ENCODE results near the gene FBP2. TPM values are rescaled to one million over a fixed set of nuclear protein-coding genes. Genes with fewer than 3 reads are reported as not detected.

Gene FBP2
- total RNA-seq, 2 experiments from 2014 or later, result not detected

GRCh38 chr9:94632737-94633136, 39.1 kb upstream of the FBP2 start:
- no peaks in the 10 kb centered on the region for H3K9me2 ChIP-seq (ENCODE audit: insufficient read depth, low read length)
- no peak overlapping the region for H2AFZ ChIP-seq (ENCODE audit: low read length)
- intact Hi-C loops (cut with micrococcal nuclease; ENCODE audit: unreplicated experiment), result no loop called here
- BruUV-seq (replicated peaks), result no TSS peak
- H3K36me3 ChIP-seq (ENCODE audit: insufficient read depth, low read length), result no peaks in the 10 kb centered on the region
- TF ChIP-seq EZH2phosphoT487 (IDR thresholded peaks at IDR 0.05; ENCODE audit: borderline replicate concordance, low read depth, low read length), result no peak
- TF ChIP-seq CTCF (conservative IDR thresholded peaks at IDR 0.05; ENCODE audit: low read length), result no peak
- no peak overlapping the region for H3K4me2 ChIP-seq (ENCODE audit: low read length)
- H4K20me1 ChIP-seq (ENCODE audit: insufficient read depth, low read length), result no peaks in the 10 kb centered on the region
- no peaks in the 10 kb centered on the region for H3K79me2 ChIP-seq (ENCODE audit: insufficient read depth, low read depth, low read length)
- H3K27ac ChIP-seq (ENCODE audit: low read depth, low read length, poor library complexity, severe bottlenecking), result no peak overlapping the region
- CTCF ChIA-PET (ENCODE audit: unreplicated experiment), result no interaction called here
- no peak for DNase-seq (ENCODE audit: low spot score)
- H3K4me3 ChIP-seq (ENCODE audit: low read depth, low read length, poor library complexity, severe bottlenecking), result no peak overlapping the region
- POLR2A ChIA-PET, result no interaction called here
- no peaks in the 10 kb centered on the region for H3K4me1 ChIP-seq (ENCODE audit: insufficient read depth, low read length, poor library complexity, severe bottlenecking)
- no peaks in the 10 kb centered on the region for H3K9me3 ChIP-seq (ENCODE audit: low read length)

- Histone ChIP-seq H3K4me3 (ENCODE audit: low read depth, low read length, poor library complexity, severe bottlenecking) (no peak overlapping the region), H3K9me3 (ENCODE audit: low read length) (no peaks in the 10 kb centered on the region), H3K27ac (ENCODE audit: low read depth, low read length, poor library complexity, severe bottlenecking) (no peak overlapping the region), H3K4me2 (ENCODE audit: low read length) (no peak overlapping the region), H4K20me1 (ENCODE audit: insufficient read depth, low read length) (no peaks in the 10 kb centered on the region), H3K9me2 (ENCODE audit: insufficient read depth, low read length) (no peaks in the 10 kb centered on the region), H2AFZ (ENCODE audit: low read length) (no peak overlapping the region), H3K79me2 (ENCODE audit: insufficient read depth, low read depth, low read length) (no peaks in the 10 kb centered on the region), H3K4me1 (ENCODE audit: insufficient read depth, low read length, poor library complexity, severe bottlenecking) (no peaks in the 10 kb centered on the region), H3K36me3 (ENCODE audit: insufficient read depth, low read length) (no peaks in the 10 kb centered on the region)
- BruUV-seq (replicated peaks), result no TSS peak
- POLR2A ChIA-PET, result no interaction called here
- DNase-seq (ENCODE audit: low spot score), result no peak
- CTCF ChIA-PET (ENCODE audit: unreplicated experiment), result no interaction called here
- intact Hi-C loops (cut with micrococcal nuclease; ENCODE audit: unreplicated experiment), result no loop called here
- TF ChIP-seq CTCF (conservative IDR thresholded peaks at IDR 0.05; ENCODE audit: low read length), result no peak
- TF ChIP-seq EZH2phosphoT487 (IDR thresholded peaks at IDR 0.05; ENCODE audit: borderline replicate concordance, low read depth, low read length), result no peak
Observed at GRCh38 chr9:94631599-94631998, 38.0 kb upstream of the FBP2 start.

GRCh38 chr9:94630833-94631232, 37.2 kb upstream of the FBP2 start:
- H3K4me2 ChIP-seq (ENCODE audit: low read length), result no peak overlapping the region
- no peaks in the 10 kb centered on the region for H3K9me2 ChIP-seq (ENCODE audit: insufficient read depth, low read length)
- no peaks in the 10 kb centered on the region for H3K4me1 ChIP-seq (ENCODE audit: insufficient read depth, low read length, poor library complexity, severe bottlenecking)
- no peak overlapping the region for H2AFZ ChIP-seq (ENCODE audit: low read length)
- H3K4me3 ChIP-seq (ENCODE audit: low read depth, low read length, poor library complexity, severe bottlenecking), result no peak overlapping the region
- intact Hi-C loops (cut with micrococcal nuclease; ENCODE audit: unreplicated experiment), result no loop called here
- H3K9me3 ChIP-seq (ENCODE audit: low read length), result no peaks in the 10 kb centered on the region
- no peak overlapping the region for H3K27ac ChIP-seq (ENCODE audit: low read depth, low read length, poor library complexity, severe bottlenecking)
- CTCF ChIA-PET (ENCODE audit: unreplicated experiment), result no interaction called here
- no peaks in the 10 kb centered on the region for H3K36me3 ChIP-seq (ENCODE audit: insufficient read depth, low read length)
- H4K20me1 ChIP-seq (ENCODE audit: insufficient read depth, low read length), result no peaks in the 10 kb centered on the region
- no TSS peak for BruUV-seq (replicated peaks)
- H3K79me2 ChIP-seq (ENCODE audit: insufficient read depth, low read depth, low read length), result no peaks in the 10 kb centered on the region
- TF ChIP-seq EZH2phosphoT487 (IDR thresholded peaks at IDR 0.05; ENCODE audit: borderline replicate concordance, low read depth, low read length) (no peak), CTCF (conservative IDR thresholded peaks at IDR 0.05; ENCODE audit: low read length) (no peak)
- POLR2A ChIA-PET, result no interaction called here
- no peak for DNase-seq (ENCODE audit: low spot score)
